ENCODE measurements around the gene TPRN. TPM values are rescaled to one million over a fixed set of nuclear protein-coding genes. Genes with fewer than 3 reads are reported as not detected.

TPRN gene
- total RNA-seq, 1 donor from 2014 or later: 19.7 TPM

DNA sequence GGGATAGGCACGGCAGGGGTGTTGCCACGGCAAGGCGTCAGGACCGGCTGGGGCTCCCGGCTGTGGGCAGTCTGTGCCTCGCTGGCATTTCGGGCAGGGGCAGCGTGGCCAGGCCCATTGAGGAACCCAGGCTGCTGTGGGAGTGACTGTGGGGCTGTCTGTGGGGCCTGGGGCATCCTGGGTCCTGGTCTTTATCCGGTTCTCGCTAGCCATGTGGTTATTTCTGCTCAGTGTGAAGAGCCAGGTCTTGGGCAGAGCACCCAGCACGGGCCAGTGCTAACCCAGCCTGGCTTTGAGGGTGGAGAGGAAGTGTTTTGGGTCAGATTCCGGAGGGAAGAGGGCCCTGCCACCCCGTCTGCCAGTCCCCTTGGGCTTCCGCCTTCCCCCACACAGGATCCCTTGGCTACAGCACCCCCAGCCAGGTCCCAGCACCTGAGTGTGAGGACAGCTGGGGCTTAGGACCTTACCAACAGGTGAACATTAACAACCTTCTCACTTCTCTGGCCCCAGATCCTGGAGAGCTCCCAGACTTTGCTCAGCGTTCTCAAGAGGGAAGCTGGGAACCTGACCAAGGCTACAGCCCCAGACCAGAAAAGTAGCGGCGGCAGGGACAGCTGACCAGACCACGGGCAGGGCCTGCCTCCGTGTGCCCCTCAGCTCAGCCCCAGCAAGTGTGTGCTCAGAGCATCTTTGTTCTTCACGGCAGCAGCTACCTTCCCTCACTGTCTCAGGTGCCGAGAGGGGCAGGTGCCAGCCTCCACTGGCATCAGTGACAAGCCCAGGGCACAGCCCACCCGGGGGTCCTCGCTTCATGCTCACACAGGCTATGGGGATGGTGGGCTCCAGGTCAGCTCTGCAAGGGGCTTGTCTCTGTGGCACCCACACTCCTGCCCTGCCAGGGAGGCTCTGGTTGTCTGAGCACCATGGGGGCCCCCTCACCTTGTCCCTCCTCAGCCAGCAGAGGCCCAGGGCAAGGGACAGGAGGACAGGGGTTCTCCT is 10.9 kb downstream of the TPRN start:
- Mint-ChIP-seq H3K36me3 (ENCODE audit: low read depth) (peaks cover 4% of the 10 kb centered on the region), H3K4me3 (ENCODE audit: unreplicated experiment) (peak overlapping the region; percentile 94), H3K27me3 (ENCODE audit: low read depth) (no peaks in the 10 kb centered on the region), H3K9me3 (ENCODE audit: low read depth) (no peaks in the 10 kb centered on the region), H3K27ac (ENCODE audit: unreplicated experiment) (peak overlapping the region; percentile 96), H3K4me1 (ENCODE audit: low read depth) (peaks cover 36% of the 10 kb centered on the region)
- TF ChIP-seq CTCF (IDR thresholded peaks at IDR 0.05): no peak
- DNase-seq (ENCODE audit: low spot score): no peak

DNA sequence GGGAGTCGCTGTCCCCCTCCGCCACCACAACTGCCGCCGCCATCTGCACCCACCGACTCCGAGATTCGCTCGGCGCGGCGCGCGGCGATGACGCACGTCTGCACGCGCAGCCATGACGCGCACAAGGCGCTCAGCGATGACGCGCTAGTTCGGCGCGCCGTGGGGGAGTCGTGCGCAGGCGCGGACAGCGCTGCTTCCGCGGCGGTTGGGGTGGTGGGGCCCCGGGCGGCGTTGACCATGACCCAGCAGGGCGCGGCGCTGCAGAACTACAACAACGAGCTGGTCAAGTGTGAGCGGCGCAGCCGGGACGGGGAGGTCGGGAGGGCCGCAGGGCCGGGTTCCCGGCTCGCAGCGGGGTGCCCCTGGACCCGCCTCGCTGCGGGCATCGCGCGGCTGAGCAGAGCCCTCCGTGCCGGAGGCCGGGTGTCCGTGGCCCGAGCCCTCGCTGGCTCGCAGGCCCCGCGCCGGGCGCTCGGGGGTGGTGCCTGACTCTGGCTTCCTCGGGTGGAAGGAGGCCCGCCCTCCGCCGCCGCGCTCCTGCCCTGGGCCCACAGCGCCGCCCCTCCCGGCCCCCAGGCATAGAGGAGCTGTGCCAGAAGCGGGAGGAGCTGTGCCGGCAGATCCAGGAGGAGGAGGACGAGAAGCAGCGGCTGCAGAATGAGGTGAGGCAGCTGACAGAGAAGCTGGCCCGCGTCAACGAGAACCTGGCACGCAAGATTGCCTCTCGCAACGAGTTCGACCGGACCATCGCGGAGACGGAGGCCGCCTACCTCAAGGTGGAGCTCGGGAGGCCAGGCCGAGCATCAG is 11.8 kb downstream of the TPRN start, which contains the start of the genes ANAPC2 and SSNA1:
TSS of gene ANAPC2 (minus strand) at position 71 of the 807 bp plus-strand sequence. CDS start at position 43, 28 bp downstream.
TSS of gene SSNA1 (plus strand) at position 187 of the 807 bp plus-strand sequence. CDS start at position 238, 51 bp downstream.
- H3K36me3 Mint-ChIP-seq (ENCODE audit: low read depth): peaks cover 8% of the 10 kb centered on the region
- peak; percentile 74 for TF ChIP-seq CTCF (IDR thresholded peaks at IDR 0.05)

GRCh38 chr9:137188086-137188489 is 12.5 kb downstream of the TPRN start:
- peaks cover 8% of the 10 kb centered on the region for H3K36me3 Mint-ChIP-seq (ENCODE audit: low read depth)
- no peaks in the 10 kb centered on the region for H3K27me3 Mint-ChIP-seq (ENCODE audit: low read depth)
- H3K4me1 Mint-ChIP-seq (ENCODE audit: low read depth): peaks cover 36% of the 10 kb centered on the region
- no peak for TF ChIP-seq CTCF (IDR thresholded peaks at IDR 0.05)
- H3K9me3 Mint-ChIP-seq (ENCODE audit: low read depth): no peaks in the 10 kb centered on the region
- no peak for DNase-seq (ENCODE audit: low spot score)
- peak overlapping the region; percentile 85 for H3K4me3 Mint-ChIP-seq (ENCODE audit: unreplicated experiment)
- H3K27ac Mint-ChIP-seq (ENCODE audit: unreplicated experiment): peak overlapping the region; percentile 91

More for the DNA sequence above, 11.8 kb downstream of the TPRN start, which contains the start of the genes ANAPC2 and SSNA1:
- H3K4me3 Mint-ChIP-seq (ENCODE audit: unreplicated experiment): peak within 1 kb of the TSS; percentile 94
- H3K27me3 Mint-ChIP-seq (ENCODE audit: low read depth): no peaks in the 10 kb centered on the region
- H3K27ac Mint-ChIP-seq (ENCODE audit: unreplicated experiment): peak within 1 kb of the TSS; percentile 96
- peaks cover 36% of the 10 kb centered on the region for H3K4me1 Mint-ChIP-seq (ENCODE audit: low read depth)
- no peak for DNase-seq (ENCODE audit: low spot score)
- no peaks in the 10 kb centered on the region for H3K9me3 Mint-ChIP-seq (ENCODE audit: low read depth)

GRCh38 chr9:137187386-137187785 is 13.2 kb downstream of the TPRN start:
- TF ChIP-seq CTCF (IDR thresholded peaks at IDR 0.05): no peak
- H3K4me1 Mint-ChIP-seq (ENCODE audit: low read depth): peaks cover 36% of the 10 kb centered on the region
- no peaks in the 10 kb centered on the region for H3K27me3 Mint-ChIP-seq (ENCODE audit: low read depth)
- H3K36me3 Mint-ChIP-seq (ENCODE audit: low read depth): peaks cover 8% of the 10 kb centered on the region
- no peaks in the 10 kb centered on the region for H3K9me3 Mint-ChIP-seq (ENCODE audit: low read depth)
- peak overlapping the region; percentile 85 for H3K4me3 Mint-ChIP-seq (ENCODE audit: unreplicated experiment)
- no peak for DNase-seq (ENCODE audit: low spot score)
- peak overlapping the region; percentile 63 for H3K27ac Mint-ChIP-seq (ENCODE audit: unreplicated experiment)

DNA sequence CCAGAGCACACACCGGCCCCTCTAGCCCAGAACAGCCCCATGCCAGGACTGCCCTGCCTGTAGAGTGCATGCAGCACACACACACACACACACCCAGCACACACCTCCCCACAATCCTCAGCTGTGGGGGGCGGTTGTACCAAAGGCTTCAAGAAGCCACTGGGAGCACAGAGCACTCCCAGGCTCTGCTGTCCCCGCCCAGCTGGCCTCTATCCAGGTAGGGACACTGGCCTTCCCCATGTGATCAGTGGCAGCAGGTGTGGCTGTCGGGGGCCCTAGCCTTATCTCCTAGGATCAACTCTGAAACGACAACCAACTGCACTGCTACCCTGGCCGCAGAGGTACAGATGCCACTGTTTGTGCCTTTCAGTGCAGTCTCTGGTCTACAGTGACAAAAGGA is 14.2 kb downstream of the TPRN start:
- Mint-ChIP-seq H3K36me3 (ENCODE audit: low read depth) (peaks cover 12% of the 10 kb centered on the region), H3K9me3 (ENCODE audit: low read depth) (no peaks in the 10 kb centered on the region), H3K27me3 (ENCODE audit: low read depth) (no peaks in the 10 kb centered on the region), H3K4me3 (ENCODE audit: unreplicated experiment) (peak overlapping the region; percentile 85), H3K4me1 (ENCODE audit: low read depth) (peaks cover 36% of the 10 kb centered on the region), H3K27ac (ENCODE audit: unreplicated experiment) (no peak overlapping the region)
- TF ChIP-seq CTCF (IDR thresholded peaks at IDR 0.05): no peak
- DNase-seq (ENCODE audit: low spot score): no peak
